NB4 (cell line): ENCODE measurements around the gene PIP5K1C.

Experiments
- DNase-seq: peaks from one replicate; pipeline ENCODE4 v3.0.0; 2010; ENCODE audit warnings: low read depth
- H3K4me3 ChIP-seq: one replicate; pipeline ENCODE4 v1.5.1; 2011; ENCODE audit warnings: mild to moderate bottlenecking, low read depth, low read length, moderate library complexity
- MYC ChIP-seq: IDR thresholded peaks from 2 replicates; pipeline ENCODE4 v1.6.1; 2011; ENCODE audit warnings: low read depth, low read length
- POLR2A ChIP-seq: IDR thresholded peaks from 2 replicates; pipeline ENCODE4 v1.6.1; 2011; ENCODE audit warnings: mild to moderate bottlenecking; ENCODE audit not compliant: insufficient read length; ENCODE audit errors: extremely low read depth
- TF ChIP-seq, protein P1 (sequence below): IDR thresholded peaks from 2 replicates; pipeline ENCODE4 v1.6.1; 2011; ENCODE audit warnings: low read depth, low read length
- TF ChIP-seq, protein P2 (sequence below): IDR thresholded peaks from one replicate; pipeline ENCODE4 v1.5.1; 2012; ENCODE audit warnings: low read depth, low read length

The PIP5K1C gene, protein sequence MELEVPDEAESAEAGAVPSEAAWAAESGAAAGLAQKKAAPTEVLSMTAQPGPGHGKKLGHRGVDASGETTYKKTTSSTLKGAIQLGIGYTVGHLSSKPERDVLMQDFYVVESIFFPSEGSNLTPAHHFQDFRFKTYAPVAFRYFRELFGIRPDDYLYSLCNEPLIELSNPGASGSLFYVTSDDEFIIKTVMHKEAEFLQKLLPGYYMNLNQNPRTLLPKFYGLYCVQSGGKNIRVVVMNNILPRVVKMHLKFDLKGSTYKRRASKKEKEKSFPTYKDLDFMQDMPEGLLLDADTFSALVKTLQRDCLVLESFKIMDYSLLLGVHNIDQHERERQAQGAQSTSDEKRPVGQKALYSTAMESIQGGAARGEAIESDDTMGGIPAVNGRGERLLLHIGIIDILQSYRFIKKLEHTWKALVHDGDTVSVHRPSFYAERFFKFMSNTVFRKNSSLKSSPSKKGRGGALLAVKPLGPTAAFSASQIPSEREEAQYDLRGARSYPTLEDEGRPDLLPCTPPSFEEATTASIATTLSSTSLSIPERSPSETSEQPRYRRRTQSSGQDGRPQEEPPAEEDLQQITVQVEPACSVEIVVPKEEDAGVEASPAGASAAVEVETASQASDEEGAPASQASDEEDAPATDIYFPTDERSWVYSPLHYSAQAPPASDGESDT

DNA sequence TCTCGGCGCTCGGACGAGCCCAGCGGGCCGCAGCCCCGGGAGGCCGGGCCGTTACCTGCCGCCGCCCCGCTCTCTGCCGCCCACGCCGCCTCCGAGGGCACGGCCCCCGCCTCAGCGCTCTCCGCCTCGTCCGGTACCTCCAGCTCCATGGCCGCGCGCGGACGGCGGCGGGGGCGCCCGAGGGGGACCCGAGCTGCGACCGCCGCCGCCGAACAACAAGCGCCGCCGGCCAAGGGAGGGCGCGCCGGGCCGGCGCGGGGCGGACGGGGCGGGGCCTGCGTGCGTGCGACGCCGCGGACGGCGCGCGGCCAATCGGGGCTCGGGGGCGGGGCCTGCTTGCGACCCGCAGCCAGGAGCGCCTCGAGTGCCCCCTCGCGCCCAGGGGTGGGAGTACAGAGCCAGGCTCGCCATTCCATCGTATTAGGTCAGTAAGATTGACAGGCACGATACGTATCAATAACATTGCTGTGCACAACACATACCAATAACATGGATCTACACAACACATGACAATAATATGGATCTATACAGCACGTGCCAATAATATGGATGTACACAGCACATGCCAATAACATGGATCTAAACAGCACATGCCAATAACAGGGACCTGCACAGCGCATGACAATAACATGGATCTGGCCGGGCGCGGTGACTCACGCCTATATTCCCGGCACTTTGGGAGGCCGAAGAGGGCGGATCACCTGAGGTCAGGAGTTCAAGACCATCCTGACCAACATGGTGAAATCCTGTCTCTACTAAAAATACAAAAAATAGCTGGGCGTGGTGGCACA lies at the start of gene PIP5K1C:
Gene PIP5K1C, minus strand, starts transcription at position 227 of the 791 bp plus-strand sequence. Its CDS starts 78 bp downstream, at position 149.
- DNase-seq: peak; percentile 79
- H3K4me3 ChIP-seq: peak within 1 kb of the TSS; percentile 49
- no peak for TF ChIP-seq POLR2A
- TF ChIP-seq, protein P1, sequence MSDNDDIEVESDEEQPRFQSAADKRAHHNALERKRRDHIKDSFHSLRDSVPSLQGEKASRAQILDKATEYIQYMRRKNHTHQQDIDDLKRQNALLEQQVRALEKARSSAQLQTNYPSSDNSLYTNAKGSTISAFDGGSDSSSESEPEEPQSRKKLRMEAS: peak; percentile 66; the same call in 1 of the 2 replicates
- TF ChIP-seq, protein P2, sequence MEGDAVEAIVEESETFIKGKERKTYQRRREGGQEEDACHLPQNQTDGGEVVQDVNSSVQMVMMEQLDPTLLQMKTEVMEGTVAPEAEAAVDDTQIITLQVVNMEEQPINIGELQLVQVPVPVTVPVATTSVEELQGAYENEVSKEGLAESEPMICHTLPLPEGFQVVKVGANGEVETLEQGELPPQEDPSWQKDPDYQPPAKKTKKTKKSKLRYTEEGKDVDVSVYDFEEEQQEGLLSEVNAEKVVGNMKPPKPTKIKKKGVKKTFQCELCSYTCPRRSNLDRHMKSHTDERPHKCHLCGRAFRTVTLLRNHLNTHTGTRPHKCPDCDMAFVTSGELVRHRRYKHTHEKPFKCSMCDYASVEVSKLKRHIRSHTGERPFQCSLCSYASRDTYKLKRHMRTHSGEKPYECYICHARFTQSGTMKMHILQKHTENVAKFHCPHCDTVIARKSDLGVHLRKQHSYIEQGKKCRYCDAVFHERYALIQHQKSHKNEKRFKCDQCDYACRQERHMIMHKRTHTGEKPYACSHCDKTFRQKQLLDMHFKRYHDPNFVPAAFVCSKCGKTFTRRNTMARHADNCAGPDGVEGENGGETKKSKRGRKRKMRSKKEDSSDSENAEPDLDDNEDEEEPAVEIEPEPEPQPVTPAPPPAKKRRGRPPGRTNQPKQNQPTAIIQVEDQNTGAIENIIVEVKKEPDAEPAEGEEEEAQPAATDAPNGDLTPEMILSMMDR: peak; percentile 58

DNA sequence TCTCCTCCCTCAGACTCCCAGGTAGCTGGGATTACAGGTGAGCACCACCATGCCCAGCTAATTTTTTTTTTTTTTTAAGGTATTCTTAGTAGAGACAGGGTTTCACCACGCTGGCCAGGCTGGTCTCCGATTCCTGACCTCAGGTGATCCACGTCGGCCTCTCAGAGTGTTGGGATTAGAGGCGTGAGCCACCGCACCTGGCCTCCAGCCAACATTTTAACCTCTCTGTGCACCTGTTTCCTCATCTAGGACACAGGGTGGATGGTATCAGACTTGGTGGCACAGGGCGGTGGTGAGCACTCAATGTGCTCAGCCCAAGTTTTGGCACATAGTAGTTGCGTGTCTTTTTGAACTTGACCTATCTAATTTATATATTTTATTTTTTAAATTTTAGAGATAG lies 48.7 kb upstream of the PIP5K1C start:
- H3K4me3 ChIP-seq: no peak overlapping the region
- TF ChIP-seq MYC (no peak), POLR2A (no peak)
- TF ChIP-seq, protein P1: no peak
- TF ChIP-seq, protein P2: no peak
- no peak for DNase-seq

DNA sequence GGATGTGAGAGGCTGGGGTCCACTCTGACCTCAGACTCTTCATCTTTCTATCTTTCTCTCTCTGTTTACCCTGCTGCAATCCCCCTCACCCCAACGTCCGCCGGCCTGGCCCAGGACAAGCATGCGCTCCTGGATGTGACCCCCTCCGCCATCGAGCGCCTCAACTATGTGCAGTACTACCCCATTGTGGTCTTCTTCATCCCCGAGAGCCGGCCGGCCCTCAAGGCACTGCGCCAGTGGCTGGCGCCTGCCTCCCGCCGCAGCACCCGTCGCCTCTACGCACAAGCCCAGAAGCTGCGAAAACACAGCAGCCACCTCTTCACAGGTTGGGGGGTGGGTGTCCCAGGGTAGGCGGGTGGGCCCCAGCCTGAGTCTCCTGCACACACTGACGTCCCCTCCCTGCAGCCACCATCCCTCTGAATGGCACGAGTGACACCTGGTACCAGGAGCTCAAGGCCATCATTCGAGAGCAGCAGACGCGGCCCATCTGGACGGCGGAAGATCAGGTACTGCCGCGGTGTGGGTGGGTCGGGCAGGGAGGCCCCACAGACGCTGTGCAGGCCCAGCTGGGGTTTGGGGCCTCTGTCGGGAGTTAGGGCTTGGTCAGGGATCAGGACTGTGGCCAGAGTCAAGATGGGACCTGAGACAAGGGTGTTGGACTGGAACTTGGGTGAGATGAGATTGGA lies 46.2 kb upstream of the PIP5K1C start:
- no peak overlapping the region for H3K4me3 ChIP-seq
- TF ChIP-seq POLR2A (no peak), MYC (no peak)
- TF ChIP-seq, protein P1: no peak
- TF ChIP-seq, protein P2: no peak
- DNase-seq: no peak

DNA sequence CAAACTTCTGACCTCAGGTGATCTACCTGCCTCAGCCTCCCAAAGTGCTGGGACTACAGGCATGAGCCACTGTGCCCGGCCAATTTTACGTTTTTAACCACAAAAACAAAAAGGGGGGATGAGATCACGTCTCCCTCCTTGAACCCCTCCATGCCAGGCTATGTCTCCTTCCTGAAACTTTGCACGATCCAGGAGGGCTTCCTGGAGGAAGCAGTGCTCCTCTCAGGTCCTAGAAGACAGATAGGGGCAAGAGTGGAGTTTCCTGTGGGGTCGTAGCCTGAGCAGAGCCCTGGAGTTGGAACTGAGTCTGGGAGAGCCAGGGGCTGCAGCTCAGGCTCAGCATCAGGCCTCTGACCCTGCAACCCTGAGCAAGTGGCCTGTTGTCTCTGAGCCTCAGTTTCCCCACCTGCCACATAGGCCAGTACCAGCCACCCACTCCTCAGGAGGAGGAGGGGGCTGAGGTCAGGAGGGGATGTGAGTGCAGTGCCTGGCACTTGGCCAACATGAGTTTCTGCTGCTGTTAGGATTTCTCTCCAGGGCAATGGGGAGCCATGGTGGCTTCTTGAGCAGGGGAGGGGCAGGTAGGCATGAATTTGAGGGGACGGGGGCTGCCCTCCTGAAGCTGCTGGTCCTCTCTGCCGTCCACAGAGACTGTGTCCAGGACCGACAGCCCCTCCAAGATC lies 45.2 kb upstream of the PIP5K1C start:
- no peak for DNase-seq

More for the DNA sequence above, 45.2 kb upstream of the PIP5K1C start:
- H3K4me3 ChIP-seq: no peak overlapping the region
- no peak for TF ChIP-seq MYC
- TF ChIP-seq, protein P1: no peak
- TF ChIP-seq, protein P2: no peak
- TF ChIP-seq POLR2A: no peak
